GM12878 (cell line): ENCODE measurements around the gene ZNF543. TPM values are rescaled to one million over a fixed set of nuclear protein-coding genes. Genes with fewer than 3 reads are reported as not detected.

Source experiments
- BACH1 ChIP-seq: fragments of 450-650 bp; IDR thresholded peaks from 2 replicates; pipeline ENCODE4 v1.6.1; 2017; ENCODE audit warnings: mild to moderate bottlenecking, borderline replicate concordance
- CHD2 ChIP-seq: IDR thresholded peaks from 2 replicates; pipeline ENCODE4 v1.6.1; 2011; ENCODE audit warnings: low read depth, low read length, improper control_type of control experiment, borderline replicate concordance
- E4F1 ChIP-seq: fragments of 450-650 bp; IDR thresholded peaks from 2 replicates; pipeline ENCODE4 v1.6.1; 2018; ENCODE audit warnings: borderline replicate concordance, mild to moderate bottlenecking; ENCODE audit not compliant: partially characterized antibody
- ETV6 ChIP-seq, 2 experiments: fragments of 450-650 bp in 1 of 2; IDR thresholded peaks in 1 of 2; conservative IDR thresholded peaks in 1 of 2; 2 replicates each; pipeline ENCODE4 v1.6.1; 2014; ENCODE audit warnings: antibody characterized with exemption in 1 of 2, borderline replicate concordance in 1 of 2, low read depth in 1 of 2, mild to moderate bottlenecking in 1 of 2, moderate library complexity in 1 of 2
- HCFC1 ChIP-seq: fragments of 150-350 bp; IDR thresholded peaks from 2 replicates; pipeline ENCODE4 v1.6.1; 2014; ENCODE audit warnings: low read length
- IKZF2 ChIP-seq, 2 experiments: fragments of 450-650 bp; IDR thresholded peaks; 2 replicates each; pipeline ENCODE4 v1.6.1; 2017; ENCODE audit warnings: mild to moderate bottlenecking in 2 of 2, moderate library complexity in 2 of 2
- RFX5 ChIP-seq: IDR thresholded peaks from 2 replicates; pipeline ENCODE4 v1.6.1; 2011; ENCODE audit warnings: low read depth, low read length, improper control_type of control experiment
- SPI1 ChIP-seq: IDR thresholded peaks from 2 replicates; pipeline ENCODE4 v1.6.1; 2011; ENCODE audit warnings: low read depth, mild to moderate bottlenecking, low read length, moderate library complexity, borderline replicate concordance; ENCODE audit not compliant: insufficient read depth
- STAT3 ChIP-seq: IDR thresholded peaks from 2 replicates; pipeline ENCODE4 v1.6.1; 2011; ENCODE audit warnings: low read depth, low read length, improper control_type of control experiment
- SUZ12 ChIP-seq: fragments of 200-600 bp; sonication (generic); IDR thresholded peaks from one replicate; pipeline ENCODE4 v1.6.1; 2018; ENCODE audit warnings: antibody characterized with exemption, mild to moderate bottlenecking; ENCODE audit not compliant: unreplicated experiment
- TCF12 ChIP-seq: IDR thresholded peaks from 2 replicates; pipeline ENCODE4 v1.6.1; 2011; ENCODE audit warnings: low read depth, mild to moderate bottlenecking, low read length
- TCF3 ChIP-seq: IDR thresholded peaks from 2 replicates; pipeline ENCODE4 v1.6.1; 2012; ENCODE audit warnings: low read depth, mild to moderate bottlenecking, low read length, borderline replicate concordance; ENCODE audit not compliant: insufficient read depth
- ZNF207 ChIP-seq: fragments of 450-650 bp; IDR thresholded peaks from 2 replicates; pipeline ENCODE4 v1.6.1; 2014; ENCODE audit warnings: antibody characterized with exemption, mild to moderate bottlenecking, borderline replicate concordance
- ZNF24 ChIP-seq: fragments of 450-650 bp; IDR thresholded peaks from 2 replicates; pipeline ENCODE4 v1.6.1; 2017; ENCODE audit warnings: antibody characterized with exemption, mild to moderate bottlenecking
- ZZZ3 ChIP-seq: IDR thresholded peaks from 2 replicates; pipeline ENCODE4 v1.6.1; 2011; ENCODE audit warnings: low read depth; ENCODE audit not compliant: control insufficient read depth, insufficient read length
- polyA plus RNA-seq, 11 experiments: library from polyadenylated mRNA; depleted of rRNA in 4 of 11; unstranded in 6 of 11; stranded (reverse) in 5 of 11; fragments of >200 nt; fragmentation: Nextera tagmentation in 4 of 11; fragmentation: Illumina TruSeq in 1 of 11; extraction: Ambion mirVana in 4 of 11; extraction: Trizol in 1 of 11; gene quantifications; 1 replicate in 1 of 11; 2 replicates in 10 of 11; pipeline versions ENCODE4 v1.2.1 to v1.2.3, GENCODE V29; 2011 to 2016; ENCODE audit warnings: inconsistent platforms in 2 of 11, missing spikeins in 2 of 11, low read depth in 1 of 11
- total RNA-seq, 4 experiments: library from RNA; depleted of rRNA in 3 of 4; stranded (reverse); fragments of >200 nt in 3 of 4; fragmentation: Illumina TruSeq in 1 of 4; extraction: Trizol in 1 of 4; gene quantifications; 2 replicates each; pipeline versions ENCODE4 v1.2.1 to v1.2.3, GENCODE V29; 2013 to 2021
- TF ChIP-seq, protein P1 (sequence below): IDR thresholded peaks from 2 replicates; pipeline ENCODE4 v1.6.1; 2011; ENCODE audit warnings: borderline replicate concordance, low read depth, mild to moderate bottlenecking, moderate library complexity, low read length; ENCODE audit not compliant: insufficient read depth, poor library complexity, severe bottlenecking
- TF ChIP-seq, protein P2 (sequence below): fragments of 450-650 bp; IDR thresholded peaks from 2 replicates; pipeline ENCODE4 v1.6.1; 2017; ENCODE audit warnings: borderline replicate concordance
- TF ChIP-seq, protein P3 (sequence below): IDR thresholded peaks from 2 replicates; pipeline ENCODE4 v1.6.1; 2011; ENCODE audit warnings: low read depth, low read length, improper control_type of control experiment, borderline replicate concordance
- TF ChIP-seq, protein P4 (sequence below): fragments of 450-650 bp; IDR thresholded peaks from 2 replicates; pipeline ENCODE4 v1.6.1; 2016; ENCODE audit warnings: mild to moderate bottlenecking

Gene ZNF543
- total and polyA plus RNA-seq, 10 of the 15 experiments (the other 5 are each of a cell fraction or from before 2014, with no cell fraction given), result 0.53 to 9.0 (median 3.5) TPM

DNA sequence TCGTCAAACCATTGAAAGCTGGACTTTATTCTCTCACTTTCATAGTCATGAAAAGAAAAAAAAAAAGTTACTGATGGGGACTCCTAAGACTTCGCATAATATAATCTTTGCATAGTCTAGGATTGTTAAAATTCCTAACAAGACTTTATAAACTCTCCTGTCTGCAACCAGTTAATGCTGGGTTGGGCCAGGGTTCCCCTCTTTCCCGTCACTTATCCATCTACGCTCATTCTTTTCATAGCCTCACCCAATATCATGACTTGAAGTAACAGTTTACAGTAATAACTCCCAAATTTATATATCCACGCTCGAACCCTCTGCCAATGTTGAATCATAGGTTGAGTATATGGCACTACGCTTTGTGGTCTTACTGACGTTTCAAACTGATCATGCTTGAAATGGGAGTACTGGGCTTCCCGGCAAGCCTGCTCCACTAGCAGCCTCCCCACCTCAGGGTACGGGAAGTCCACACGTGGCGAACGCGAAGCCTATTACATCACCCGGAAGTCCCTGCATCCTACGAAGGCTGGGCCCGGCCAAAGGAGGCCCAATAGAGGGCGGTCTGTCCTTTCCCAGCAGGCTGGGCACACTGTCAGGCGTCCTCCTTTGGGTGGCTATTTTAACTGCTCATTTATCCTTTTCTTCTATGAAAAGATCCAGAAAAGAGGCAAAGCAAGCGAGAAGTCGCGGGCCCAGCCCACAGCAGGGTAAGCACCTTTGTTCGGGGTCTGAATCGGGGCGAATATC is 40.7 kb upstream of the ZNF543 start (continued):
- TF ChIP-seq TCF12, result no peak
- TF ChIP-seq, protein P1, sequence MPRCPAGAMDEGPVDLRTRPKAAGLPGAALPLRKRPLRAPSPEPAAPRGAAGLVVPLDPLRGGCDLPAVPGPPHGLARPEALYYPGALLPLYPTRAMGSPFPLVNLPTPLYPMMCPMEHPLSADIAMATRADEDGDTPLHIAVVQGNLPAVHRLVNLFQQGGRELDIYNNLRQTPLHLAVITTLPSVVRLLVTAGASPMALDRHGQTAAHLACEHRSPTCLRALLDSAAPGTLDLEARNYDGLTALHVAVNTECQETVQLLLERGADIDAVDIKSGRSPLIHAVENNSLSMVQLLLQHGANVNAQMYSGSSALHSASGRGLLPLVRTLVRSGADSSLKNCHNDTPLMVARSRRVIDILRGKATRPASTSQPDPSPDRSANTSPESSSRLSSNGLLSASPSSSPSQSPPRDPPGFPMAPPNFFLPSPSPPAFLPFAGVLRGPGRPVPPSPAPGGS, result no peak
- no peak; the same call in 1 of the 2 replicates for TF ChIP-seq CHD2
- TF ChIP-seq, protein P2, sequence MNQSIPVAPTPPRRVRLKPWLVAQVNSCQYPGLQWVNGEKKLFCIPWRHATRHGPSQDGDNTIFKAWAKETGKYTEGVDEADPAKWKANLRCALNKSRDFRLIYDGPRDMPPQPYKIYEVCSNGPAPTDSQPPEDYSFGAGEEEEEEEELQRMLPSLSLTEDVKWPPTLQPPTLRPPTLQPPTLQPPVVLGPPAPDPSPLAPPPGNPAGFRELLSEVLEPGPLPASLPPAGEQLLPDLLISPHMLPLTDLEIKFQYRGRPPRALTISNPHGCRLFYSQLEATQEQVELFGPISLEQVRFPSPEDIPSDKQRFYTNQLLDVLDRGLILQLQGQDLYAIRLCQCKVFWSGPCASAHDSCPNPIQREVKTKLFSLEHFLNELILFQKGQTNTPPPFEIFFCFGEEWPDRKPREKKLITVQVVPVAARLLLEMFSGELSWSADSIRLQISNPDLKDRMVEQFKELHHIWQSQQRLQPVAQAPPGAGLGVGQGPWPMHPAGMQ, result no peak
- no peak for TF ChIP-seq HCFC1
- no peak for TF ChIP-seq ZNF24
- no peak; the same call in 1 of the 2 replicates for TF ChIP-seq SPI1
- TF ChIP-seq TCF3, result peak; percentile 35; the same call in 1 of the 2 replicates
- no peak for TF ChIP-seq SUZ12
- TF ChIP-seq IKZF2 (IDR thresholded peaks at IDR 0.05), result peak; percentile 85 to 88
- TF ChIP-seq RFX5, result 0 out of 2 replicates have a peak, but pooled peaks have one; percentile 30
- TF ChIP-seq ZZZ3, result no peak
- TF ChIP-seq, protein P3, sequence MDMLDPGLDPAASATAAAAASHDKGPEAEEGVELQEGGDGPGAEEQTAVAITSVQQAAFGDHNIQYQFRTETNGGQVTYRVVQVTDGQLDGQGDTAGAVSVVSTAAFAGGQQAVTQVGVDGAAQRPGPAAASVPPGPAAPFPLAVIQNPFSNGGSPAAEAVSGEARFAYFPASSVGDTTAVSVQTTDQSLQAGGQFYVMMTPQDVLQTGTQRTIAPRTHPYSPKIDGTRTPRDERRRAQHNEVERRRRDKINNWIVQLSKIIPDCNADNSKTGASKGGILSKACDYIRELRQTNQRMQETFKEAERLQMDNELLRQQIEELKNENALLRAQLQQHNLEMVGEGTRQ, result peak; percentile 53
- TF ChIP-seq ETV6 (conservative IDR thresholded peaks at IDR 0.05 in 1 of 2, IDR thresholded peaks at IDR 0.05 in 1 of 2; ENCODE audit: borderline replicate concordance in 1 of 2, low read depth in 1 of 2), result peak in 1 of 2 experiments; percentile 54; a peak in 2 of 4 replicates
- TF ChIP-seq, protein P4, sequence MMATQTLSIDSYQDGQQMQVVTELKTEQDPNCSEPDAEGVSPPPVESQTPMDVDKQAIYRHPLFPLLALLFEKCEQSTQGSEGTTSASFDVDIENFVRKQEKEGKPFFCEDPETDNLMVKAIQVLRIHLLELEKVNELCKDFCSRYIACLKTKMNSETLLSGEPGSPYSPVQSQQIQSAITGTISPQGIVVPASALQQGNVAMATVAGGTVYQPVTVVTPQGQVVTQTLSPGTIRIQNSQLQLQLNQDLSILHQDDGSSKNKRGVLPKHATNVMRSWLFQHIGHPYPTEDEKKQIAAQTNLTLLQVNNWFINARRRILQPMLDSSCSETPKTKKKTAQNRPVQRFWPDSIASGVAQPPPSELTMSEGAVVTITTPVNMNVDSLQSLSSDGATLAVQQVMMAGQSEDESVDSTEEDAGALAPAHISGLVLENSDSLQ, result no peak
- peak; percentile 48; the same call in 1 of the 2 replicates for TF ChIP-seq BACH1
- TF ChIP-seq STAT3, result peak; percentile 82; the same call in 1 of the 2 replicates
- no peak for TF ChIP-seq ZNF207
- TF ChIP-seq E4F1, result peak; percentile 62
